OCI-LY7 (cell line): Measurements from ENCODE around the gene CHRD. TPM values are rescaled to one million over a fixed set of nuclear protein-coding genes. Genes with fewer than 3 reads are reported as not detected.

ENCODE experiments used
- BruUV-seq: library from RNA; stranded (reverse); fragments of 400-500 nt; replicated peaks from 2 replicates; lab custom pipeline; 2021; lab: Mats Ljungman, UMichigan
- CTCF ChIA-PET: fragments of 300-600 bp; sonication (Branson Sonifier 250); formaldehyde crosslinking; loops from one replicate; lab custom pipeline; 2022; ENCODE audit warnings: antibody characterized with exemption; ENCODE audit not compliant: unreplicated experiment; lab: Charles Lee
- POLR2A ChIA-PET: fragments of 300-600 bp; sonication (Branson Sonifier 250); formaldehyde crosslinking; loops from one replicate; lab custom pipeline; 2022; ENCODE audit warnings: antibody characterized with exemption; lab: Charles Lee
- DNase-seq: peaks from one replicate; pipeline ENCODE4 v3.0.0-alpha.2; 2015; ENCODE audit warnings: low spot score
- H2AFZ ChIP-seq: fragments of 200-600 bp; sonication (generic), shearing (Covaris generic); 2 replicates; pipeline ENCODE4 v1.6.1; 2014; ENCODE audit warnings: mild to moderate bottlenecking, antibody characterized with exemption, low read length, moderate library complexity
- H3K27ac ChIP-seq: fragments of 200-600 bp; sonication (generic); 2 replicates; pipeline ENCODE4 v1.5.1; 2014; ENCODE audit warnings: mixed run types, low read depth, mild to moderate bottlenecking, moderate library complexity, low read length, inconsistent platforms; ENCODE audit not compliant: poor library complexity, severe bottlenecking
- H3K36me3 ChIP-seq: fragments of 200-600 bp; sonication (generic); 2 replicates; pipeline ENCODE4 v1.6.1; 2014; ENCODE audit warnings: mild to moderate bottlenecking, antibody characterized with exemption, low read length, moderate library complexity, mixed read lengths; ENCODE audit not compliant: insufficient read depth
- H3K4me1 ChIP-seq: fragments of 200-600 bp; sonication (generic); 2 replicates; pipeline ENCODE4 v1.5.1; 2014; ENCODE audit warnings: mild to moderate bottlenecking, low read length; ENCODE audit not compliant: insufficient read depth, poor library complexity, severe bottlenecking
- H3K4me2 ChIP-seq: fragments of 200-600 bp; sonication (generic); 2 replicates; pipeline ENCODE4 v1.6.1; 2014; ENCODE audit warnings: mild to moderate bottlenecking, low read length
- H3K4me3 ChIP-seq: fragments of 200-600 bp; sonication (generic); 2 replicates; pipeline ENCODE4 v1.5.1; 2014; ENCODE audit warnings: mild to moderate bottlenecking, low read depth, low read length; ENCODE audit not compliant: poor library complexity, severe bottlenecking
- H3K79me2 ChIP-seq: fragments of 200-600 bp; sonication (generic); 2 replicates; pipeline ENCODE4 v1.6.1; 2016; ENCODE audit warnings: low read depth, mild to moderate bottlenecking, low read length, moderate library complexity, mixed read lengths; ENCODE audit not compliant: insufficient read depth
- H3K9me2 ChIP-seq: fragments of 200-600 bp; sonication (generic); 2 replicates; pipeline ENCODE4 v1.6.1; 2016; ENCODE audit warnings: mild to moderate bottlenecking, low read length, mixed read lengths; ENCODE audit not compliant: insufficient read depth
- H3K9me3 ChIP-seq: fragments of 200-600 bp; sonication (generic); 2 replicates; pipeline ENCODE4 v1.6.1; 2014; ENCODE audit warnings: mild to moderate bottlenecking, mixed run types, low read length, mixed read lengths
- H4K20me1 ChIP-seq: fragments of 200-600 bp; sonication (generic); 2 replicates; pipeline ENCODE4 v1.6.1; 2014; ENCODE audit warnings: mild to moderate bottlenecking, antibody characterized with exemption, low read length, moderate library complexity, mixed read lengths; ENCODE audit not compliant: insufficient read depth
- CTCF ChIP-seq: fragments of 200-600 bp; sonication (generic); conservative IDR thresholded peaks from 2 replicates; pipeline ENCODE4 v1.5.1; 2014; ENCODE audit warnings: mild to moderate bottlenecking, antibody characterized with exemption, low read length, moderate library complexity, mixed read lengths
- EZH2phosphoT487 ChIP-seq: fragments of 200-600 bp; sonication (generic); IDR thresholded peaks from 2 replicates; pipeline ENCODE4 v1.6.1; 2018; ENCODE audit warnings: low read depth, borderline replicate concordance, mild to moderate bottlenecking, mixed run types, antibody characterized with exemption, low read length, moderate library complexity, mixed read lengths
- intact Hi-C: fragments of 100-400 bp; cut with micrococcal nuclease; formaldehyde crosslinking; loops from one replicate; pipeline ENCODE4 v1.10.0; 2022; ENCODE audit not compliant: unreplicated experiment
- total RNA-seq, 2 experiments: library from RNA; depleted of rRNA in 1 of 2; stranded (reverse); fragments of >200 nt in 1 of 2; shearing (Covaris generic) in 1 of 2; gene quantifications; 2 replicates each; pipeline ENCODE4 v1.2.3, GENCODE V29; 2014 to 2022

Gene CHRD
- total RNA-seq, 2 experiments from 2014 or later, result 0.16 TPM; not detected in 1

GRCh38 chr3:184355261-184356040 lies 24.4 kb upstream of the CHRD start:
- H3K36me3 ChIP-seq, result 0 out of 2 replicates have a peak, but pooled peaks cover 4% of the 10 kb centered on the region
- CTCF ChIA-PET, result no interaction called here
- intact Hi-C loops, result no loop called here
- DNase-seq, result no peak
- H2AFZ ChIP-seq, result no peak overlapping the region
- TF ChIP-seq EZH2phosphoT487 (no peak), CTCF (no peak)
- no peaks in the 10 kb centered on the region for H4K20me1 ChIP-seq
- no peak overlapping the region for H3K27ac ChIP-seq
- POLR2A ChIA-PET, result no interaction called here
- BruUV-seq, result no TSS peak
- H3K4me2 ChIP-seq, result no peak overlapping the region
- H3K9me3 ChIP-seq, result no peaks in the 10 kb centered on the region
- no peaks in the 10 kb centered on the region for H3K9me2 ChIP-seq
- H3K4me1 ChIP-seq, result peaks cover 1% of the 10 kb centered on the region
- no peak overlapping the region for H3K4me3 ChIP-seq
- H3K79me2 ChIP-seq, result no peaks in the 10 kb centered on the region

GRCh38 chr3:184357248-184358123 lies 22.4 kb upstream of the CHRD start:
- no peak for DNase-seq
- Histone ChIP-seq H2AFZ (no peak overlapping the region), H3K9me2 (no peaks in the 10 kb centered on the region), H4K20me1 (no peaks in the 10 kb centered on the region), H3K4me1 (peaks cover 10% of the 10 kb centered on the region), H3K36me3 (no peaks in the 10 kb centered on the region), H3K4me2 (no peak overlapping the region), H3K27ac (no peak overlapping the region), H3K9me3 (no peaks in the 10 kb centered on the region), H3K4me3 (no peak overlapping the region), H3K79me2 (no peaks in the 10 kb centered on the region)
- intact Hi-C loops, result no loop called here
- TF ChIP-seq EZH2phosphoT487, result no peak
- ChIA-PET POLR2A (no interaction called here), CTCF (no interaction called here)
- no TSS peak for BruUV-seq

- no TSS peak for BruUV-seq
- Histone ChIP-seq H3K9me2 (no peaks in the 10 kb centered on the region), H2AFZ (no peak overlapping the region), H3K79me2 (no peaks in the 10 kb centered on the region), H4K20me1 (no peaks in the 10 kb centered on the region), H3K9me3 (no peaks in the 10 kb centered on the region), H3K27ac (no peak overlapping the region), H3K4me2 (no peak overlapping the region), H3K4me3 (no peak overlapping the region), H3K36me3 (no peaks in the 10 kb centered on the region), H3K4me1 (peaks cover 10% of the 10 kb centered on the region)
- no peak for TF ChIP-seq CTCF
- TF ChIP-seq EZH2phosphoT487, result no peak
- no peak for DNase-seq
- intact Hi-C loops, result no loop called here
- ChIA-PET POLR2A (no interaction called here), CTCF (no interaction called here)
Measured at GRCh38 chr3:184358124-184358767, 21.6 kb upstream of the CHRD start.
